SK-N-MC (cell line): ENCODE data around the gene GALNT7.

Source experiments
- EZH2 ChIP-seq: fragments of 200-600 bp; sonication (generic); IDR thresholded peaks from one replicate; pipeline ENCODE4 v1.6.1; 2017; ENCODE audit warnings: antibody characterized with exemption
- FOXP2 ChIP-seq: optimal IDR thresholded peaks from 2 replicates; pipeline ENCODE3; 2011; ENCODE audit warnings: mild to moderate bottlenecking, moderate library complexity; ENCODE audit not compliant: insufficient read depth; ENCODE audit errors: extremely low read length, control extremely low read depth
- POLR2AphosphoS5 ChIP-seq: IDR thresholded peaks from 2 replicates; pipeline ENCODE4 v1.6.1; 2012; ENCODE audit warnings: mild to moderate bottlenecking, low read depth, low read length, borderline replicate concordance

DNA sequence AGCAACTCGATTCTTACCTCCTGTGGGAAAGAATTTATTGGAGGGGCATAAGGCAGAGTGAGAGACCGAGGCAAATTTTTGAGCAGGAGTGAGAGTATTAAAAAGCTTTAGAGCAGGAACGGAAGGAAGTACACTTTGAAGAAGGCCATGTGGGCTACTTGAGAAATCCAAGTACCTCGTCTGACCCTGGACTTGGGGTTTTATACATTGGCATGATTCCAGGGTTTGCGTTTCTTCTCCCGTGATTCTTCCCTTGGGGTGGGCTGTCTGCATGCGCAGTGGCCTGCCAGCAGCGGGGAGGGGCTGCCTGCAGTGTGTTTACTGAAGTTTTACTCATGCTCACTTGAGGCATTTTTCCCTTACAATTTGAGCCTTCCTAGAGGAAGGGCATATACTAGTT lies 3.4 kb downstream of the GALNT7 start:
- TF ChIP-seq POLR2AphosphoS5, result no peak
- TF ChIP-seq EZH2, result no peak
- TF ChIP-seq FOXP2, result no peak
